Body of pancreas (tissue), 4 donors: ENCODE measurements around the gene NSUN3.

Source experiments
- CTCF ChIP-seq, 7 experiments: fragments of 450-650 bp in 4 of 7; fragments of 200-600 bp in 3 of 7; sonication (generic) in 3 of 7; IDR thresholded peaks; one replicate each; pipeline ENCODE4 v1.5.1; 2016 to 2019; ENCODE audit warnings: antibody characterized with exemption in 7 of 7
- POLR2A ChIP-seq, 3 donors: fragments of 450-650 bp; IDR thresholded peaks; one replicate each; pipeline ENCODE4 v1.6.1; 2016; ENCODE audit warnings: antibody characterized with exemption in 3 of 3, mild to moderate bottlenecking in 2 of 3

GRCh38 chr3:94099311-94099710, 36.5 kb downstream of the NSUN3 start:
- TF ChIP-seq CTCF (IDR thresholded peaks at IDR 0.05): no peak
- no peak for TF ChIP-seq POLR2A (IDR thresholded peaks at IDR 0.05)
